HG03575 (cell line): ENCODE results near the gene PDGFB.
"Not testable (repeated sequence)": the region's sequence is repeated elsewhere in the genome, so short reads cannot be mapped to it uniquely, and the experiment has no call there.

ENCODE experiments used
- ATAC-seq: cut with Tn5 transposase; IDR thresholded peaks from one replicate; pipeline ENCODE4 v1.9.1; 2021; ENCODE audit not compliant: unreplicated experiment, insufficient number of reproducible peaks, low FRiP score; ENCODE audit errors: extremely low read depth

The PDGFB gene

DNA sequence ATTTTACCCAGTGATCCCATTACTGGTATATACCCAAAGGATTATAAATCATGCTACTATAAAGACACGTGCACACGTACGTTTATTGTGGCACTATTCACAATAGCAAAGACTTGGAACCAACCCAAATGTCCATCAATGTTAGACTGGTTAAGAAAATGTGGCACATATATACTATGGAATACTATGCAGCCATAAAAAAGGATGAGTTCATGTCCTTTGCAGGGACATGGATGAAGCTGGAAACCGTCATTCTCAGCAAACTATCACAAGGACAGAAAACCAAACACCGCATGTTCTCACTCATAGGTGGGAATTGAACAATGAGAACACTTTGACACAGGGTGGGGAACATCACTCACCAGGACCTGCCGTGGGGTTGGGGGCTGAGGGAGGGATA is 26.4 kb downstream of the PDGFB start:
- not testable (repeated sequence) for ATAC-seq

DNA sequence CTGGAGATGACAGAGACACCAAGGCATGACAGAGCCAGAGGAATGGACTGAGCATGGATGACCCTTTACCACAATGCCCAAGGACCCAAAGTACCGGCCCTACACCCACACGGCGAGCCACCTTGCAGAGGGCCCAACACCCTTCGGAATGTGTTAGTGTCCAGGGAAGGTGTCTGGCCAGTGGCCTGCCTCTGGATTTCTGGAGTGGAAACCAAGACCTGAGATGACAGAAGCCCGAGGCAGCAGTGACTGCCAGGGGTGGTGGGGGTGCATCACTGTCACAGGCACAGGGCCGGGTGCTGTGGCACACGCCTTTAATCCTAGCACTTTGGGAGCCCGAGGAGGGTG is 28.7 kb downstream of the PDGFB start:
- ATAC-seq, result no peak

DNA sequence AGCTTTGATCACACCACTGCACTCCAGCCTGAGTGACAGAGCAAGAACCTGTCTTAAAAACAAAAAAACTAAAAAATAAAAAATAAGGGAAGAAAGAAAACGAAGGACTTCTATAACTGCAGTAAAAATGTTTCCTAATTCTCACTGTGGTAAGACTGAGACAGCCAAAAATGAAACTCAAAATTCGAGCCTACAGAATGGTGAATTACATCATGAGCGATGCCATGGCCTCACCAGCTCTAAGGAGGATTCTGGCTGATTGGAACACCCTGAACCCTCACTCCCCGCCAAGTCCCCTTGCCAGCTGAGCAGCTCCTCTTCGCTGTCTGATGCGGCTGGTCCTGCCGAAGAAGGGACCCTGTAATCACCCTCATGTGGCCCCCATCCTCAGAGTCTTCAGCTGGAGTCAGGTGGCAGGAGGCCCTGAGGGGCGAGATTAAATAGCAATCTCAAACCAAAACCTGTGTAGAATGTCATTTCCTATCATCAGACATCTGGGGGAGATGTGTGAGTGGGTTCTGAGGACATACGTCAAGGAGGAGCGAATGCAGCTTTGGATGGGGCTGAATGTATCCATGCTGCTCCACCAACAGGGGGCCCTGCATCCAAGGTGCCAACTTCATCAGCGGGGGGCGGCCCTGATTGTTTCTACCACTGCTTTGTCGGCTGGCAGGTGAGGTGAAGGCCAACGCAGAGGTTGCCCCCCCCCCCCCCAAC is 29.2 kb downstream of the PDGFB start:
- no peak for ATAC-seq

DNA sequence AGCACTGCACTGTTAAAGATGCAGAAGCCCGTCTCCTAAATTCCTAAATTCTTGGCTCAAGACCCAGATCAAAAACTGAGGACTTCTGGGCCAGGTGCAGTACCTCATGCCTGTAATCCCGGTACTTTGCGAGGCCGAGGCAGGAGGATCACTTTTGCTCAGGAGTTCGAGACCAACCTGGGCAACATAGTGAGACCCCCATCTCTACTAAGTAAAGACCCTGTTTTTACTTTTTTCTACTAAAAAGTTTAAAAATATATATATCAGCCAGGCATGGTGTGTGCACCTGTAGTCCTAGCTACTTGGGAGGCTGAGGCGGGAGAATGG is 29.7 kb downstream of the PDGFB start:
- ATAC-seq, result no peak

DNA sequence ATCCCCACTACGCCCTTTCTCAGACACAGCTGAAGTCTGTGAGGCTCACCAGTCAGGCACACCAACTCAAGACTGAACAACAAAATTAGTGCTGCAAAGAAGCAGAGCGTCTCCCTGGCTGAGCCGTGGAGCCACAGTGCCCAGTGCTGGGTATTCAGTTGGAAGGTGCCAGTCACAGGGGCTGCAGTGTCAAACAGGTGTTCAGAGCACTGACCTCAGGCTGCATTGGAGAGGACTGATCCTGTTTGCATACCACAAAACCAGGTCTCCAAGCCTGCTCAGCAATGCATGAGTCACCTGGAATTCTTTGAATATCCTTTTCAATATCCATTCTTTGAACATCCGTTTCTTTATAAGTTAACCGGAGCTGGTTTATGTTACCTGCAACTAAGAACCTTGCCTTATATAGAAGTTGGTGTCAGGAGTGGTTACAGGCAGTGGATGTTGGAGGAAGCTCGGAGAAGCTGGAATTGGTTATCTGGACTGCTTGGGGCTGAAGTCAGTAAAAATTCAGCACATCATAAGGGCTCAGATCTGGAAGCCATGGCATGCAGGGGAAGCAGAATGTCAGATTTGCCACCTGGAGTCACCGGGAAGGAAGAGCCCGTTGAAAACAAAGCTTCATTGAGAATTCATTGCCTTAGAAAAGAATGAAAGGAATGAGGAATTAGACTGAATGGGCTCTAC is 30.3 kb downstream of the PDGFB start:
- ATAC-seq, result no peak

DNA sequence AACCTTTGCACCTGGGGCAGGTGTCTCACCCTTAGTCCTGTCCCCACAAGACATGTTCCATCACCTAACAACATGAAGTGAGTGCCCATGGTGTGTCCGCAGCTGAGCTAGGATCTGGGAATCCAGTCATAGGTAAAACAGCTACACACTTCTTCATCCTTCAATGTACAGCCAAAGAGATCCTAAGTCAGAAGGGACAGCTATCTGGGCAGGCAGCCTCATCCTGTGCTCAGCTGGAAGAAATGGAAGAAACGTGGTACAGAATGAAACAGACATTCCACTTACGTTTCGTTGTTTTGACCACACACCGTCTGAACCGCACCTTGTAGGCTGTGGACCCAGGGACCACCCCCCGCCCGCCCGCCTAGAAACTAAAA is 30.8 kb downstream of the PDGFB start:
- no peak for ATAC-seq

DNA sequence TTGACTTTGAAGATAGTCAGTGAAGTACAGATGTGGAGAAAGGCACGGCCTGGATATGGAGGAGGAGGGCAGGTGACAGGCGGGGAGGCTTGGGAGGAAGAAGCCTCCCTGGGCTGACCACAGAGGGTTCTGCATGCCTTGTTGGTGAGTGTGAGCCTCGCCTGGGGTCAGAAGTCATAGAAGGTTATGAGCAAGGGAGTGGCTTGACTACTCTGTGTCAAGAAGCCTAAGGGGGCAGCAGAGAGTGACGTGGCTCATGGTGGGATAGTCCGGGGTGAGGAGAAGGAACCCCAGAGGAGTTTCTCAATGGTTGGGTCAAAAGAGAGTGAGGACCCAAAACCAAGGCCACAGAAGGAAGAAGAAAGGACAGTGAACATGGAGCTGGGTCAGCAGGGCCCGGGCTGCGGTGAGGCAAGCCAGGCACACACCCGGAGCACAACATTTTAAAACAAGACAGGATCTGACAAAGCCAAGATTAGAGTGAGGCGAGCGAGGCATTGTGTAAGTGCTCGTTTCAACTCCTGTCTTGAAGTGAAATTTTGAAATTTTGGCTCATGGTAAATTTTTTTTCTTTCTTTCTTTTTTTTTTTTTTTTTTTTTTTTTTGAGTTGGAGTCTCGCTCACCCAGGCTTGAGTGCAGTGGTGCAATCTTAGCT is 31.9 kb downstream of the PDGFB start:
- no peak for ATAC-seq

DNA sequence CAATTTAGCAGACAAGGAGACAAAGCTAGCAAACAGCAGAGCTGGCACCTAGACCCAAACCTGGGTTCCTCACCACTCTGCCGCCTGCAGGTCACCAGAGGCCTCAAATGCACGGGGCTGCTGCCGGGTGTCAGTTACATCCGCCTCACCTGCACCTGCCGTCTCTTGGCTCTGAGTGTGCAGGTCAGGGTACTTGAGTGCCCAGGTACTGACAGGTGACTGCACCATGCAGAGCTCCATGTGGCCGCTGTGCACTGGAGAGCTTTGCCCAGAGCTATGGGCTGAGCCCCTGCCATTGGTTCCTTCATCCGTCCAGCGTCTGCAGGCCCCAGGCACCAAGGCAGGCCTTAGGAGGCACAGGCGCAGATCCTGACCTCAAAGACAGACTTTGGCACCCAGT is 35.0 kb downstream of the PDGFB start:
- no peak for ATAC-seq

DNA sequence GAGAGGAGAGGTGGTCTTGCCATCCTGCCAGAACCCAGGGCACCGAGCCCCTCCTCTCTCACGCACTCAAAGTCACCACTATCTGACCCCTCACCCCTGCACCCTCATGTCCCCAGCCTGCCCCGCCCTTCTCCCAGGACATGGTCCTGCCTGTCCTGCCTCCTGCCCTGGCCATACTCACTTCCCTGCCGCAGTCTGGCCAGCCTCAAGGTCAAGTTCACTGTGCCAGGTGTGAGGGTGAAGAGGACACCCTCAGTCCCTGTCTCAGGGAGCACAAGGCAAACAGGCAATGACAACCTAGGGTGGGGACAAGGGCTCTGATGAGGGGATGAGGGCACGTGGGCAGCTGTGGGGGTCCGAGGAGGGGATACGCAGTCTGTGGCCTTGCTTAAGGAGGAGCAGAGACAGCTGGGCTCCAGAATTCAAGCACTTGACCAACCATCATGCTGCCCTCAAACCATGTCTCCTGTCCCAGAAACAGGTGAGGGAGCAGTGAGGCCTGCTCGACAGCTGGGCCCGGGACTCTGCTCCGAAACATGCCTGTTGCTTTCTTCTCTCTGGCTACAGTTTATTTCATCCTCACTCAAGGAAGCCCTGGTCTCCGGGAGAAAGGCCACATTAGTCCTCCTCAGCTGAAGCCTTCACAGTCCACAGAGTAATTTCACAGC is 36.6 kb downstream of the PDGFB start:
- ATAC-seq, result no peak

DNA sequence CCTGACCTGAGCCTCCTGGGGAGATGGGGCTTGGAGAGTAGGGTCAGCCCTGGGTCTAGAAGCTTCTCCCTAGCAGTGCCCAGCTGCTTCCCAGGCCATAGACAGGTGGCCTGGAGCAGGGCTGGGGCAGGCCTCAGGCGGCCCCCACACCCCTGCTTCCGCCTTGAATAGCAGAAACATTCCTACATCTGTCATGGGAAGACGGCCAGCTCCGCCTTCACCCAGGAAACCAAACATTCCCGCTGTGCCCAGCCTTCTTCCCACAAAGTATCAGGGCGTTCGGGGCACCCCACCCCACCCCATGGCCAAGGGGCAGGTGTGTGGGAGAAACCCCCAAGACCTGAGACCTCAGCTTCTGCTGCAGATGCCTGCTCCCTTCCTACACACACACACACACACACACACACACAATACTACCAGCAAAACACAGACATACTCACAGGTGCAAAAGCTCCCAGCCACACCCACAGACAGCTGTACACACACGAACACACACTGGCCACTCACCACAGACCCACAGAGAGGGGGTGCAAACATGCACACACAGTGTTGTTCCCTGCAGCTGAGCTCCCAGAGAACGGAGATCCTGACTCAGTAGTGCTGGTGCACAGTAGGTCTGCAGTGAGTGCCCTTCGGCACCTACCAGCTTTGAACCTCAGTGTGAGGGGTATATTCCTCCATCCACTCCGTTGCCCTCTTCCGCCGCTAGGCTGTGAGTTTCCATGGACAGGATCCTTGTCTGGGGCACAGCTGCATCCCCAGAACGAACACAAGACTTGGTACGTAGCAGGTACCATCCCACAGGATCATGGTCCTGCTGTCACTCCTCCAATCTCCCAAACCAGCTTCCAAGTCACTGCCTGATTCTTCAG is 37.4 kb downstream of the PDGFB start:
- ATAC-seq, result no peak

DNA sequence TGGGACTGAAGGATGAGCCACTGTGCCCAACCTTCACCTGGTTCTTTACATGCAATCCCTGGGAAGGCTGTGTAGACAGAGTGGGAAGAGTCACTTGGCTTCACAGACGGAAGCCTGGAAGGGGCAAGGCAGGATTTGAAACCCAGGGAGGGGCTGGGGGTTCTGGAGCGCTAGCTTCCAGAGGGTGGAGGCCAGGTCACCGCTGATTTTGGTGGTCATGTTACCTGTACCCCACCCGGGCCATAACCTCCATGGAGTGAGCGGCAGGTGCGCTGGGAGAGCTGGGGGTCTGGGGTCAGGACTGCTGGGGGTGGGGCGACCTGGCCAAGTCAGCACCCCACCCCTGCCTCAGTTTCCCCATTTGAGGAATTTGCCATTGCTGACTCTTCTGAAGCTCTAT is 38.3 kb downstream of the PDGFB start:
- no peak for ATAC-seq

DNA sequence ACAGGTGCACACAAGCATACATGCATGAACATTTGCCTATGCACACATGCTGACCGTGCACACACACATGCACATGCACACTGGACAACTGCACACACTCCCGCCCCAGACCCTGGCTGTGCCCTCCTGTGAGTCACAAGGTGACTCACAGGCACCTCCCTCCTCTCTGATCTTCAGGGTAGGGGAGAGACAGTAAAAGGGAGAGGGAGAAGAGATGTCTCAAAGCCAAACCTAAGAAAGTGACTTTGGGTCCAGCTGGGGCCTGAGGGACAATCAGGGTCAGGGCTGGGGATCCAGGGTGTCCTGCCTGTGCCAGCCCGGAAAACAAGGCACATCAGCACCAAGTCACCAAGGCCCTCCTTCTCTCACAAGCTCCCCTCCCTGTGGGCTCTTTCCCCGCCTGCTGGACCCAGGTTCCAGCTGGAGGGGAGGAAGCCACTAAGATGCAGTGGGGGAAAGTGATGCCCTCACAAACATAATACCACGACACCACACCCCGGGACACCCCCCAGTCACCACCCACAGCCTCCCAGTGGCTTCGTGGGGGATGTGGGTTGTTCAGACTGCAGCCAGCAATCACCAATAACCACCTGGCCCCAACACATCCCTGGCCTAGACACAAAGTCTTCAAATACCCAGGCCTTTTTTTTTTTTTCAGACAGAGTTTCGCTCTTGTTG is 39.3 kb downstream of the PDGFB start:
- ATAC-seq, result no peak

DNA sequence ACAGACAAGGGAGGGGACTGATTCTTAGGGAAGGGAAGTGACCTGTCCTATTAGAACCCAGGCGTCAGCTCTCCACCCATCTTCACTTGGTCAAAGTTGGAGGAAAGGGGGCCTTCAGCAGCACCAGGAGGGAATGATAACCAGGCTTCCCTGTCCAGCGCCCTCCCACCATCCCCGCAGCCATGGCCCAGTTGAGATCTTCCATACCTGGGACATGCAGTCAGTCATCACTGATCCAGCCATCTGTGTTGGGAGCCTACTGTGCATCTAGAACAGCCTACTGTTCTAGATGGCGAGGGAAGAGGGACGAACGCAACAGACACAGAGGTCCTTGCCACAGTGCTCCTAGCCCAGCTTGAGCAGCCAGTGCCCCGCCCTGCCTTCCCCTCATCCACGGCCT is 40.6 kb downstream of the PDGFB start:
- ATAC-seq, result no peak

DNA sequence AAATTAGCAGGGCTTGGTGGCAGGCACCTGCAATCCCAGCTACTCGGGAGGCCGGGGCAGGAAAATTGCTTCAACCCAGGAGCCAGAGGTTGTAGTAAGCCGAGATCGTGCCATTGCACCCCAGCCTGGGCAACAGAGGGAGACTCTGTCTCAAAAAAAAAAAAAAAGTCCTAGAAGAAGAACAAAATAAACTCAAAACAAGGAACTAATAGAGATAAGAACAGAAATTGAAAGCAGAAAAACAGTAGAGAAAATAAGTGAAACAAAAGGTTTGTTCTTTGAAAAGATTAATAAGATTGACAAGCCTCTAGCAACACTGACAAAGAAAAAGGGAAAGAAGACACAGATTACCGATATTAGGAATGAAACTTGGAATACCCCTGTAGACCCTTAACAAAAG is 47.2 kb downstream of the PDGFB start:
- ATAC-seq, result no peak

DNA sequence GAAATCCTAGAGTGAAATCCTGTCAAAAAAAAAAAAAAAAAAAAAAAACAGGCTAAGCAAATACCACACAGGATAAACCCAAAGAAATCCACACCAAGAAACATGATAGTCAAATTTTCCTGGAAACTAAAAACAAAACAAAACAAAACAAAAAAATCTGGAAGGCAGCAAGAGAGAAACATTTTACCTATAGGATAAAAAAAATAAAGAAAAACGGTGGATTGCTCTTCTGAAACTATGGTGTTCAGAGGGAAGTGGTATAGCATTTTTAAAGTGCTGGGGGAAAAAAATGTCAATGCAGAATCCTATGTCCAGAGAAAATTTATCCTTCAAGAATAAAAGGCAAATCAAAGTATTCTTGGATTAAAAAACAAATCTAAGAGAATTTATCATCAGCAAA is 50.7 kb downstream of the PDGFB start:
- ATAC-seq, result no peak

DNA sequence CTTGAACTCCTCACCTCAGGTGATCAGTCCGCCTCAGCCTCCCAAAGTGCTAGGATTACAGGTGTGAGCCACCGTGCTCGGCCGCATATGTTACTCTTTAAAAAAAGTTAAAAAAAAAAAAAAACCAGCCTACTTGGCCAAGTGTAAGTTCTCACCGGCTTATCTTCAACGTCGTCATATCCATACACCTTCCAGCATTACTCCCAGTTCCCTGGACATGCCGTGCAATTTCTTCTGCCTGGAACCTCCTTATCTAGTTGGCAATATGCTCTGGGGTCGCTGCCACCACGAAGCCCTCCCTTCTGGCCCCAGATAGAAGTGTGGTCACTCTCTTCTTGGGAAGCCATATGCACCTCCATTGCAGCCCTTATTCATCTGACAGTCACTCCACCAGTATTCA is 56.0 kb downstream of the PDGFB start:
- ATAC-seq, result no peak

DNA sequence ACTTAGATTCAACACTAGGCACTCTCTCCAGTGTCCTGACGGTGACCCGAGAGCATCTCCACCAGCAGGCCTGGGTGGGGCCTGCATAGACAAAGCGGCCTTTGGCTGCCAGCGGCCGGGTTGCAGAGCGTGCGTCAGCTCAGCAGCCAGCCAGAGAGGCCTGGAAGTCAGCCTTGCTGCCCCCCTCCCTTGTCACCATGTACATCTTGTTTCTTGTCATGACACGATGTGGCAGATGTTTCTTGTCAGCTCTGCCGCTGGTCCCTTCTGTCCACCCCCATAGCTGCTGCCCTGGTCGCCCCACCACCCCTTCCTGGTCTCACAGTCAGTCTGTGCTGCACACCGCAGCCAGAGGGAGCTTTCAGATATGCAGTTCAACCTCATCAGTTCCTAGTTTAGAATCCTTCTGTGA is 59.2 kb downstream of the PDGFB start:
- no peak for ATAC-seq

DNA sequence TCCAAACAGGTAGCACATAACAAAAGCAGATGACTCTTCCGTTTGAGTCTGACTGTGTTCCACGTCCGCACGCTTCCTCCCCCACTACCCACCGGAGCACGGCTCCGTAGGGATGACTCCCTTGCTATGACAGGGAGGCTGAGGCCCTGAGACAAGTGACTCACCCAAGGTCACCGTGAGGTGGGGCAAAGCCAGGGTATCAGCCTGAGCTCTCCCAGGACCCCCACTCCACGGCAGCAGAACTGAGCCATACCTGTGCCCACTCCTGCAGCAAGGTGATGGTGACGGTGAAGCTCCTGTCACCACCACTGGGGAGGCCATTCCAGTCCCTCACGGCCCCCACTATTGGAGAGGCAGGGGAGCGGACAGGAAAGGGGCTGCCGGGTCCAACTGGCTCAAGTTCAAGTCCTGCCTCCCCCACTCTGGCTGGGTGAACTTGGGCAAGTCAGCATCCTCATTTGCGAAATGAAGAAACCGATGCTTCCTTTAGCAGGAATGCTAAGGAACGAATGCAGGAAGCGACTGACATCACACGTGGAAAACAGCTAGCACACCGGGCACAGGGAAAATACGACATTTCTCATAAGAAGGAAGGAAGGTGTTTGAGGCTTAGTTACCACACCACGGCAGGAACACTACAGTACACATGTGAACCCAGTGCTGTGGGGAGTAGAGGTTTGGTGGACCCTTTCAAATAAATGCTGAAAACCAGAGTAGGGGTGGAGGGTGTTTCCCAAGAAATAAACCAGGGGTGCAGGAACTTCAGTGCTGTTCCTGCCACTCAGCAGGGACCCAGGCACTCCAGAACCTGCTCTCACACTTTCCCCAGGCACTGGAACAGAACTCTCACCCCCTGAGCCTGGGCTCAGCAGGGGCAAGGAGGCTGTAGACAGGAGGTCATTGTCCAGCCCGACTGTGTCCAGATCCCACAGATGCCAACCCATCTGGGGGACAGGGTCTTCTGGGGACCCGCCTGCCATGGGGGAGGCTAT is 59.9 kb downstream of the PDGFB start:
- no peak for ATAC-seq
